ENCODE data around the gene GPR35.

GPR35 gene

DNA sequence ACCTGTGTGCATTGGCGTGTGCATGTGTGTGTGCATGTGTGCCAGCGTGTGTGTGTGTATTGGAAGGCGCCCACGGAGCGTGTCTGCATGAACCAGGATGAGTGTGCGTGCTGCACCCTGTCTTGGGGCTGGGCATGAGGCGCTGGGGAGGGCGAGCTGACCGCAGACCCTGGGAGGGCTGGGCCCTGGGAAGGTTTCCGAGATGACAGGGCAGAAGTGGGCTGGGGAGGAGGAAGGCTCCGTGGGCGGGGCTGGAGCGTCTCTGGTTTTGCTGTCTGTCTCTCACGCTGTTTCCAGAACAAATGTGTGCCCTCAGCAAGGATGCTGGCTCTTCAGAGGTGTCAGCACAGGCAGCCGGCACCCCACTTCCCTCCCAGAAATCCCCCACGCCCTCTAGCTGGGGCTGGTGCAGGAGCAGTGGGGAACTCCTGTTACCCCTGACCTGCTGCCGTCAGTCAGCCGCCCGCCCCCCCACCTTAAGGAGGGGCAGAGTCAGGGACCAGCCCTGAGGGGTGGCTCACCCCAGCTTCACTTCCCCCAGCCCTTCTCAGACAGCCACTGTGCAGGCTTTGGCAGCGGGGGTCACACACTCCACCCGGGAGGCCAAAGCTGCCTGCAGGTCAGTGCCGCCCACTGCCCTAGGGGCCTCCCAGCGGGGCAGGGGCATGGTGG, at the start of gene GPR35:
Gene GPR35, plus strand, starts transcription at position 531 of the 672 bp plus-strand sequence. CDS start 4,473 bp downstream, outside the sequence.
- peak; percentile 69 for DNase-seq

- no peak for DNase-seq
Measured at GRCh38 chr2:240576036-240576435, 49.2 kb upstream of the GPR35 start.

DNA sequence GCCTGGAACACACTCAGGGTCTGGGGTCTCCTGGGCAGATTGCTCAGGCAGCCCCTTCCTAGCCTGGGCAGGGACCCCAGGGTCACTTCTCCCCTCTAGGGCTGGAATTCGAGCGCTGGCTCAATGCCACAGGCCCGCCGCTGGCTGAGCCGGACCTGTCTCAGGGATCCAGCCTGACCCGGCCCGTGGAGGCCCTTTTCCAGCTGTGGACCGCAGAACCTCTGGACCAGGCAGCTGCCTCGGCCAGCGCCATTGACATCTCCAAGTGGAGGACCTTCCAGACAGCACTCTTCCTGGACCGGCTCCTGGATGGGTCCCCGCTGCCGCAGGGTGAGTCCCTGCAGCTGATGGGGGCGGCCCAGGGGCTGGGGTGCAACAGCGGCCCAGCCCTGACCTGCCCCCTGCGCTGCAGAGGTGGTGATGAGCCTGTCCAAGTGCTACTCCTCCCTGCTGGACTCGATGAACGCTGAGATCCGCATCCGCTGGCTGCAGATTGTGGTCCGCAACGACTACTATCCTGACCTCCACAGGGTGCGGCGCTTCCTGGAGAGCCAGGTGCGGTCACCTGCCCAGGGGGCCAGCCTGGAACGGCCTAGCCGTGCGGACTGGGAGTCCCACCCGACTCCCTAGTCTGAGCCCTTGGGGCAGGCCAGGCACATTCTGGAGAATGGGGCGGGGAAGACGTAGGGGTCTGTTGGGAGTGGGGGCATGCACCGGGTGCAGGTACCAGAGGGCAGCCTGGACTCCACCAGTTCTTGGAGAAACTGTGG, 48.7 kb upstream of the GPR35 start:
- no peak for DNase-seq

GRCh38 chr2:240577281-240578109, 47.8 kb upstream of the GPR35 start:
- DNase-seq: no peak

- no peak for DNase-seq
Measured at GRCh38 chr2:240578110-240578450, 47.2 kb upstream of the GPR35 start.

GRCh38 chr2:240578488-240578887, 46.8 kb upstream of the GPR35 start:
- no peak for DNase-seq

- DNase-seq: no peak
Measured at GRCh38 chr2:240579071-240579762, 46.1 kb upstream of the GPR35 start.

DNA sequence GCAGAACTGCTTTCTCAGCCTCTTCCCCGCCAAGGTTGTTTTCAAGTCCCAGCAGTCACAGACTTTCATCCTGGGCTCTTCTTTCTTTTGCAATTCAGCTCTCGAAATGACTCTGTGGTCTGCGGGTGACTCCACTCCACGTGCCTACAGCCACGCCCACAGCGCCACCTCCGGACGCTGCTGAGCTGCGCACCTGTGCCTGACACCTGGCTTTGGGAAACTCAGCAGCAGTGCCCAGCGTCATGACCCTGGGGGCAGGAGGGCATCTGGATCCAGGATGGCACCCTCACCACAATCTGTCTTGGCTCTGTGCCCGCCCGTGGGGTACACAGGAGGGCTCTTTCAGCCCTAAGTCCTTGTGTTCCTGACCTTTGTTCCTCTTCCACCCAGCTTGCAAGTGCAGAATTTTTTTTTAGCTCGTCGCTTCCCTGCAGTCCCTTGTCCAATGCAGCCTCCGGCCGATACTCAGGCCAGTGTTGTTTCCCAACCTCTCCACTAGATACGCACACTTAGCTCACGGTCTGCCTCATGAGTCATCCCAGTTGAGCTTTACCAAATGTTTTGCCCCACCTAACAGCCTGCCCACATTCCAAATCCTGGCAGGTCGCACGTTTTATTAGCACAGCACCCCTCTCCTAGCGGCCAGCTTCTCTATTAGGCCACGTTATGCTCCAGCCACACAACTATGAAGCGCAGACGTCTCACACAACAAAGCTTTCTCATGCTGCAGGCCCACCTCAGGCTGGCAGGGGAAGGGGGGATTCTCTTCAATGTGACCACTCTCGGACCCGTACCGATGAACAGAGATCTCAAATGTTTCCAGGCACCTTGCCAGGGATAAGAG, 45.3 kb upstream of the GPR35 start:
- peak; percentile 65 for DNase-seq

- DNase-seq: no peak
Measured at GRCh38 chr2:240581811-240582210, 43.5 kb upstream of the GPR35 start.

DNA sequence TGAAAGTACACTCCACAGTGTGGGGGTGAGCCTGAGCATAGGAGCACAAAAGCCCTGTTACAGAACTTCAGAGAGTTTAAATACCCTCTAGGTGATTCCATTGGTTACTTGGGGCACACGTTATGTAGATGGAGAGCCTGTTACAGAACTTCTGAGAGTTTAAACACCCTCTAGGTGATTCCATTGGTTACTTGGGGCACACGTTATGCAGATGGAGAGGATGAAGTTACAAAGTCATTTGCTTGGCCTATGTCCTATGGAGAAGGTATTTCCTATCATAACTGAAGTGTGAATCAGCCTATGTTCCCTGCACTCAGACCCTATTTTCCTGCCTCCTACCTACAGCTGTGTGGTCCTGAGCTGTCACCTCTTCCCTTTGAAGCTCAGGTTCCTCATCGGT, 42.5 kb upstream of the GPR35 start:
- no peak for DNase-seq

DNA sequence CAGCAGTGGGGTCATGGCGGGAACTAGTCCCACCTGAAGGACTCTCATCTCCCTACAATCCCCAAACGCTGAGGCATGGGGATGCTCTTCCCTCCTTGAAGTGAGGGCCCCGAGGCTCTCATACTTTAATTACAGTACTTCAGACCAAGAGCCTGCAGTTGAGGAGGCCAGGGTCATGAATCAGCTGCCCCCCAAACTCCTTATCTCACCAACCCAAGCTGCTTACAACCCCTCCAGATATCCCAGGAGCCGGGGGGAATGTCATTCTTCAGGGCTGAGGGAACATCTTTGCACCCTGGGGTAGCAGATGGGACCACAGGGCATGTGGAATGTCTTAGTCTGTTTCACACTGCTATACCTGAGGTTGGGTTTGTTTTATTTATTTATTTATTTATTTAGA, 41.5 kb upstream of the GPR35 start:
- no peak for DNase-seq

DNA sequence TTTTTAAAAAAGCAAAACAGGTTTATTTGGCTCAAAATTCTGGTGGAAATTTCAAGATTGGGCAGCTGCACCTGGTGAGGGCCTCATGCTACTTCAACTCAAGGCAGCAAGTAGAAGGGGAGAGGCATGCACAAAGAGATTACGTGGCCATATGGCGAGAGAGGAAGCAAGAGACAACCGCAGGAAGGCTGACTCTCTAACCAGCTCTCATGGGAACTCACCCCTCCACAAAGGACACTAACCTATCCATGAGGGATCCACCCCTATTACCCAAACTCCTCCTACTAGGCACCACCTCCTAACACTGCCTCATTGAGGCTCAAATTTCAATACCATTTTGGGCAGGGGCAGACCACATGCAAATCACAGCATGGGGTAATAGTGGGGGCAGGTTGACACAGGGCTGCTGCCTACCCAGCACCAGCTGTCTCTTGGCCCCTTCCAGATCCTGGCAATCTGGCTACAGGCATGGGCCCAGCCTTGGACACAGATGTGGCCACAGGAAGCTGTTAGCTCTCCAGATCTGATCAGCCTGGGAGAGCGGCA, 40.7 kb upstream of the GPR35 start:
- no peak for DNase-seq

DNA sequence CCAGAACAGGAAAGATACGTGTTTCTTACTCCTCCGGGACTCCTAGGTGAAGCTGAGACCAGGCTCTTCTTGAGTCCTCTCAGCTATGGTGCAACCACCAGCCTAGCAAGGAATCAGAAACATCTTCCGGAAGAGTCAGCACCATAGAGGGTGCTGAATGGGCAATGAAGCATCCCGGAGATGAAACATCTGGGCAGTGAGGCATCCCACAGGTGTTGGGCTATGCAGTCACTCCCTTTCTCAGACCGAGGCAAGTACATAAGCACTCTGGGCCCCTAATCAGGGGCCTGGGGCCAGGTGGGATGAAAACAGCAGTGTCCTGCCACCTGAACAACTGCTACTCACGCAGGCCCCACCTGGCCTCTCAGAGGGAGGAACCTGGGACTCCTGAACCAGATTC, 40.2 kb upstream of the GPR35 start:
- no peak for DNase-seq

- no peak for DNase-seq
Measured at GRCh38 chr2:240585681-240586197, 39.5 kb upstream of the GPR35 start.

- DNase-seq: peak; percentile 97
Measured at GRCh38 chr2:240586198-240586918, 38.9 kb upstream of the GPR35 start, which contains the start of gene CAPN10. TSS of gene CAPN10 (plus strand) at chr2:240586734. CDS start at chr2:240586912, 178 bp downstream.

DNA sequence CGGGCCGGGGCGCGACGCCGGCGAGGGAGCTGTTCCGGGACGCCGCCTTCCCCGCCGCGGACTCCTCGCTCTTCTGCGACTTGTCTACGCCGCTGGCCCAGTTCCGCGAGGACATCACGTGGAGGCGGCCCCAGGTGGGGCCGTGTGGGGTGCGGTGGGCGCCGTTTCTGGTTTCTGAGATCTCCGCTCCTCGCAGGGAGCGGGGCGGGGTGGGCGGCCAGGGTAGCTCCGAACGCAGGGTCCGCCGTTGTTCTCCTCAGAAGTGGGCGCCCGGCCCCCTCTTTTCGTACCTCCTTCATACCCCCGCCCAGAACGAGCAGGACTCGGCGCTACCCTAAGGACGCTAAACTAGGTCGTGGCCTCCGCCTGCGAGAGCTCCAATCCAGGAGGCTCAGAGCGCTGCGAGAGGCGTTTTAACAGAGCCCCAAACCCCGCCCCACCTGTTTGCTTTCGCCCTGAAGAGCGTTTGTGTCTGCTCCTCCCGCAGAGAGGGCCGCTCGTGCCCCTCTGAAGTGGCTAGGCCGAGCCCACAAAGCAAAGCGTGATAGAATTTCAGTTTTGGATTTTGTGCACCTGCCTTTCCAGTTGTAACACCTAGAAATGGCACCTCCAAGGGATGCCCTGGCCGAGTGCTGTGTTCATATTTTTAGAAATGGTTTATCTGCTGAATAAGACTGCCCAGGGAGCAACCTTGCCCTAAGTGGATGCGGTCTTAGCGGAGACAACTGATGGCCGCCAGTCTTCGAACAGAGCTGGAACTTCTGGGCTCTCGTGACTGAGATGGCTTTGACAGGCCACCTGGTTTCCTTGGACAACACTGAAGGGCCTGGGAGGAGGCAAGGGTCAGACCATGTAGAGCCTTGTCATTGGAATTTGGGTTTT, 38.1 kb upstream of the GPR35 start:
- peak; percentile 61 for DNase-seq

- no peak for DNase-seq
Measured at GRCh38 chr2:240588006-240588655, 37.1 kb upstream of the GPR35 start.

DNA sequence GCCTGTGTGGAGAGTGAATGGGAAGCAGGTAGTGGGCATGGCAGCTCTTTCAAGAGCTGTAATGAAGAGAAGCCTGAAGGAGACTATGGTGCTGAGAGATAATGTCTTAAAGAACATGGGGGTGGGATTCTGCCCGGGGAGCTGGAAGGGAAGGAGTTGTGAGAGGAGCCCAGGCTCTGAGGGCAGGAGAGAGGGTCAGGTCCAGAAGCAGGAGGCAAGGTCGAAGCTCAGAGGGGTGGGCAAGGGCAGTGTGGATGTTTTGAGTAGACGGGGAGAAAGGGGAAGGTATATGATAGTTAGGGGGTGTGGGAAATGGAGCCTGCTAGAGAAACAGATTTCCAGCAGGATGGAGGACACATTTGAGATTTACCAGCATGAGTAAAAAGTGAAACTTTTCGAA, 36.6 kb upstream of the GPR35 start:
- no peak for DNase-seq

GRCh38 chr2:240589375-240589774, 35.9 kb upstream of the GPR35 start:
- DNase-seq: no peak

Data from activated gamma-delta T cell treated with Interleukin-2 at 50 U/mL for 16 hours (primary cell).